ENCODE data around the gene CCDC183.

- TF ChIP-seq, protein P1, sequence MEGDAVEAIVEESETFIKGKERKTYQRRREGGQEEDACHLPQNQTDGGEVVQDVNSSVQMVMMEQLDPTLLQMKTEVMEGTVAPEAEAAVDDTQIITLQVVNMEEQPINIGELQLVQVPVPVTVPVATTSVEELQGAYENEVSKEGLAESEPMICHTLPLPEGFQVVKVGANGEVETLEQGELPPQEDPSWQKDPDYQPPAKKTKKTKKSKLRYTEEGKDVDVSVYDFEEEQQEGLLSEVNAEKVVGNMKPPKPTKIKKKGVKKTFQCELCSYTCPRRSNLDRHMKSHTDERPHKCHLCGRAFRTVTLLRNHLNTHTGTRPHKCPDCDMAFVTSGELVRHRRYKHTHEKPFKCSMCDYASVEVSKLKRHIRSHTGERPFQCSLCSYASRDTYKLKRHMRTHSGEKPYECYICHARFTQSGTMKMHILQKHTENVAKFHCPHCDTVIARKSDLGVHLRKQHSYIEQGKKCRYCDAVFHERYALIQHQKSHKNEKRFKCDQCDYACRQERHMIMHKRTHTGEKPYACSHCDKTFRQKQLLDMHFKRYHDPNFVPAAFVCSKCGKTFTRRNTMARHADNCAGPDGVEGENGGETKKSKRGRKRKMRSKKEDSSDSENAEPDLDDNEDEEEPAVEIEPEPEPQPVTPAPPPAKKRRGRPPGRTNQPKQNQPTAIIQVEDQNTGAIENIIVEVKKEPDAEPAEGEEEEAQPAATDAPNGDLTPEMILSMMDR (IDR thresholded peaks at IDR 0.05; ENCODE audit: low read length), result no peak
- no peak for TF ChIP-seq EZH2 (IDR thresholded peaks at IDR 0.05; ENCODE audit: borderline replicate concordance, low read length)
Observed at GRCh38 chr9:136765041-136765440, 31.1 kb upstream of the CCDC183 start.
